Fibroblast of lung (primary cell): Measurements from ENCODE around the gene ACTG1. TPM values are rescaled to one million over a fixed set of nuclear protein-coding genes. Genes with fewer than 3 reads are reported as not detected.

Experiments used
- DNase-seq, 2 donors: peaks; one replicate each; pipeline versions ENCODE4 v3.0.0 to v3.0.0-alpha.2; 2010; ENCODE audit warnings: low read depth in 2 of 2
- H2AFZ ChIP-seq: 2 replicates; pipeline ENCODE4 v1.5.1; 2012; ENCODE audit warnings: low read length, control low read depth, inconsistent platforms
- H3K27ac ChIP-seq: 2 replicates; pipeline ENCODE4 v1.5.1; 2011; ENCODE audit warnings: low read length, control low read depth; ENCODE audit not compliant: insufficient read depth
- H3K27me3 ChIP-seq: 2 replicates; pipeline ENCODE4 v1.5.1; 2011; ENCODE audit warnings: mild to moderate bottlenecking, low read length; ENCODE audit not compliant: control insufficient read depth, insufficient read depth
- H3K36me3 ChIP-seq: 2 replicates; pipeline ENCODE4 v1.5.1; 2011; ENCODE audit warnings: low read length; ENCODE audit not compliant: control insufficient read depth, insufficient read depth
- H3K4me1 ChIP-seq: 2 replicates; pipeline ENCODE4 v1.5.1; 2011; ENCODE audit warnings: low read length; ENCODE audit not compliant: control insufficient read depth, insufficient read depth; ENCODE audit errors: extremely low read depth
- H3K4me2 ChIP-seq: 2 replicates; pipeline ENCODE4 v1.5.1; 2011; ENCODE audit warnings: low read length, control low read depth; ENCODE audit not compliant: insufficient read depth; ENCODE audit errors: extremely low read depth
- H3K4me3 ChIP-seq, 4 experiments: fragments of 200-600 bp in 1 of 4; sonication (generic) in 1 of 4; replicated peaks in 1 of 4; 2 replicates each; pipeline ENCODE4 v1.5.1; 2011 to 2016; ENCODE audit warnings: low read length in 4 of 4, low read depth in 3 of 4, mild to moderate bottlenecking in 3 of 4, control low read depth in 2 of 4, inconsistent platforms in 1 of 4, mixed read lengths in 1 of 4; ENCODE audit not compliant: insufficient read depth in 1 of 4; ENCODE audit errors: control extremely low read depth in 1 of 4
- H3K79me2 ChIP-seq: 2 replicates; pipeline ENCODE4 v1.5.1; 2012; ENCODE audit warnings: mild to moderate bottlenecking, low read length, inconsistent platforms; ENCODE audit not compliant: control insufficient read depth, insufficient read depth
- H3K9ac ChIP-seq: 2 replicates; pipeline ENCODE4 v1.5.1; 2011; ENCODE audit warnings: mild to moderate bottlenecking, low read length, control low read depth; ENCODE audit not compliant: insufficient read depth
- H3K9me3 ChIP-seq: 2 replicates; pipeline ENCODE4 v1.5.1; 2012; ENCODE audit warnings: low read depth, low read length; ENCODE audit not compliant: control insufficient read depth, insufficient read depth
- H4K20me1 ChIP-seq: 2 replicates; pipeline ENCODE4 v1.5.1; 2011; ENCODE audit warnings: low read length; ENCODE audit not compliant: control insufficient read depth, insufficient read depth; ENCODE audit errors: extremely low read depth
- EZH2 ChIP-seq: IDR thresholded peaks from 2 replicates; pipeline ENCODE4 v1.5.1; 2012; ENCODE audit warnings: low read length, control low read depth, mild to moderate bottlenecking; ENCODE audit errors: missing control alignments
- polyA plus RNA-seq, 2 donors: library from polyadenylated mRNA; depleted of rRNA in 1 of 2; stranded (reverse) in 1 of 2; unstranded in 1 of 2; fragments of >200 nt; gene quantifications; 2 replicates each; pipeline ENCODE4 v1.2.1, GENCODE V29; 2011 to 2012; ENCODE audit warnings: missing spikeins in 1 of 2
- total RNA-seq: library from RNA; depleted of rRNA; stranded (reverse); fragments of >200 nt; gene quantifications from 2 replicates; pipeline ENCODE4 v1.2.1, GENCODE V29; 2014
- TF ChIP-seq, protein P1 (sequence below), 2 donors: IDR thresholded peaks in 1 of 2; conservative IDR thresholded peaks in 1 of 2; 1 replicate in 1 of 2; 2 replicates in 1 of 2; pipeline ENCODE4 v1.5.1; 2011 to 2012; ENCODE audit warnings: low read length in 2 of 2, control low read depth in 1 of 2, inconsistent platforms in 1 of 2, low read depth in 1 of 2, mild to moderate bottlenecking in 1 of 2

Gene ACTG1
- total and polyA plus RNA-seq, 2 donors (not counting 1 experiment from before 2014, with no cell fraction given), result 5,538 to 8,446 TPM

DNA sequence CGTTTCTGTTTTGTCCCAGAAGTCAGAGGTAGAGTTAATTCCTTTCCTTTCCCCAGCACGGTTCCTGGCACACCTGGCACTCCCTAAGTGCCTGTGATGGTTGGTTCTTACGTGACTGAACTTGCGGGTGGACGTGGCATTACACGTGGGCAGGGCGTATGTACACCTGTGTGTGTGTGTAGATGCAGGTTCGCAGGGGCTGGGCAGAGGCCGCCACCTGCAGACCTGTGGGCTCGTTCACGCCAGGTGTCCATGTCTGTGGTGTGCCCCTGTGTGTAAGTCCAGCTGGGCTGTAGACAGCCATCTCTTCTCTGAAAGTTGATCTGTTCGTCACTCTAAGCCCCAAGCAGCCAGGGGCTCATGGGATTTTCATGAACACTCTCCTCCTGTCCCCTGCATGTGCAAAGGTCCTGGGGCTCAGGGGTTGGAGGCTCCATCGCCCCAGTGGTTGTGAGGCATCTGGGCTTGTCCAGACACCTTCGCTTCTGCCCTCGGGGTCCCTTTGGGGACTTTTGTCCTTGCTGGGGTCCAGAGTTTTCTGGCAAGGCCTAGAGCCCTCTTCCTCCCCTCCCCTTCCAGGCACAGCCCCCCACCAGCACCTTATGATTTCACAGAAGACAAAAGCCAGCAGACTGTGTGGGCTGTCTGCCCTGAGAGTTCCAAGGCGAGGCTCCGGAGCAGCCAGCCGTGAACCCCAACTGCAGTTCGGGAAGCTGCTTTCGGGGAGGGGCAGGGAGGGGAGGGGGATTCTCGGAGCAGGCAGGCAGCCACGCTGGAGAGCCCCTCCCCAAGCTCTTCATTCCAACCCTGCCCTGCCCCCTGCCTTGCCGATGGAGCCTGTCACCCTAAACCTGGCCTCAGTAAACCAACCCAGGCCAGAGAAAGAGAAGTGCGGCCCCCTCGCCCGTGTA is 10.1 kb upstream of the ACTG1 start:
- no peak overlapping the region for H3K4me3 ChIP-seq
- peaks cover 4% of the 10 kb centered on the region for H3K27me3 ChIP-seq
- H2AFZ ChIP-seq, result no peak overlapping the region
- peaks cover 5% of the 10 kb centered on the region for H3K79me2 ChIP-seq
- H3K9me3 ChIP-seq, result no peaks in the 10 kb centered on the region
- TF ChIP-seq, protein P1, sequence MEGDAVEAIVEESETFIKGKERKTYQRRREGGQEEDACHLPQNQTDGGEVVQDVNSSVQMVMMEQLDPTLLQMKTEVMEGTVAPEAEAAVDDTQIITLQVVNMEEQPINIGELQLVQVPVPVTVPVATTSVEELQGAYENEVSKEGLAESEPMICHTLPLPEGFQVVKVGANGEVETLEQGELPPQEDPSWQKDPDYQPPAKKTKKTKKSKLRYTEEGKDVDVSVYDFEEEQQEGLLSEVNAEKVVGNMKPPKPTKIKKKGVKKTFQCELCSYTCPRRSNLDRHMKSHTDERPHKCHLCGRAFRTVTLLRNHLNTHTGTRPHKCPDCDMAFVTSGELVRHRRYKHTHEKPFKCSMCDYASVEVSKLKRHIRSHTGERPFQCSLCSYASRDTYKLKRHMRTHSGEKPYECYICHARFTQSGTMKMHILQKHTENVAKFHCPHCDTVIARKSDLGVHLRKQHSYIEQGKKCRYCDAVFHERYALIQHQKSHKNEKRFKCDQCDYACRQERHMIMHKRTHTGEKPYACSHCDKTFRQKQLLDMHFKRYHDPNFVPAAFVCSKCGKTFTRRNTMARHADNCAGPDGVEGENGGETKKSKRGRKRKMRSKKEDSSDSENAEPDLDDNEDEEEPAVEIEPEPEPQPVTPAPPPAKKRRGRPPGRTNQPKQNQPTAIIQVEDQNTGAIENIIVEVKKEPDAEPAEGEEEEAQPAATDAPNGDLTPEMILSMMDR (conservative IDR thresholded peaks at IDR 0.05 in 1 of 2, IDR thresholded peaks at IDR 0.05 in 1 of 2; ENCODE audit: low read depth in 1 of 2, low read length in 2 of 2), result peak in 1 of 2 donors; percentile 33
- no peak for TF ChIP-seq EZH2
- H3K4me1 ChIP-seq, result peaks cover 12% of the 10 kb centered on the region
- H3K27ac ChIP-seq, result no peak overlapping the region
- no peaks in the 10 kb centered on the region for H3K36me3 ChIP-seq
- H4K20me1 ChIP-seq, result no peaks in the 10 kb centered on the region
- no peak overlapping the region for H3K9ac ChIP-seq
- no peak overlapping the region for H3K4me2 ChIP-seq
- DNase-seq, result peak in 1 of 2 donors; percentile 39

DNA sequence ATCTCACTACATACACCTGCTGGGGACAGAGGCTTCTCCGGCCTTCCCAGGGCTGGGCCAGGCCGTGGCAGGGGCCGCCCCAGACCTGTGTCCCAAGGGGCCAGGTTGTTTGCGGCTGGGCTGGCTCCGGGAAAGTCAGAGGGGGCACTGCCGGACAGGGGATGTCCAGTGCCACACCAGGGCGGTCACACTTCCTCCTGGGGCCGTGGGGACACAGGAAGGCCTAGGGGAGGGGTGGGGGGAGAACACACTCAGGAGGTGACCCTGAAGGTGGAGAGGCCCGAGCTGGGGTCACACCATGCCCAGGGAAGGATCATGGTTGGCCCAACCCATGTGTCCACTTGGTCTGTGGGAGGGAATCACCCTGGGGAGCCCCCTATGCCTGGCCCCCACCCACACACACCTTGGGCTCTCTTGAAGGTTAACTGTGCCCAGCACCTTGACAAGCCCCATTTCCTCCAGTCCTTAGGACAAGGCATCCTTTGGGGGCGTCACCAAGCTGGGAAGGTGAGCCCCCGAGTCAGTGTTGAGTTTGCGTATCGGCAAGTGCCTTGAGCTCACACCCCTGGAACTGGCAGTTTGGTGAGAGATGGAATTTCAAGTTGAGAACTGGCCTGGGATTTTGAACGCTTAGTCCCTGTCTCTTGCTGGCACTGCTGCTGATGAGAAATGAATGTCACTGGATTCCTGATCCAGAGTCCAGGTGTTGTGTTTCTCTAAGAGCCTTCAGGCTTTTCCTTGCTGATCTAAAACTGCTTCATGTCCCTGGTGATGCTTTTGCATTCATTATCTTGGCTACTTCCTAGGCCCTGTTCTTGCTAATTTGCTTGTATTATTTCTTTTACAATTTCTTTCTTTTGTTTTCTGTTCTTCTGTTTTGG is 7.7 kb upstream of the ACTG1 start:
- DNase-seq, result no peak
- Histone ChIP-seq H3K4me2 (no peak overlapping the region), H3K9me3 (no peaks in the 10 kb centered on the region), H4K20me1 (no peaks in the 10 kb centered on the region), H3K9ac (no peak overlapping the region), H3K79me2 (peaks cover 28% of the 10 kb centered on the region), H2AFZ (no peak overlapping the region), H3K4me1 (peaks cover 20% of the 10 kb centered on the region), H3K4me3 (no peak overlapping the region), H3K27ac (no peak overlapping the region), H3K27me3 (peaks cover 4% of the 10 kb centered on the region), H3K36me3 (no peaks in the 10 kb centered on the region)
- TF ChIP-seq, protein P1 (conservative IDR thresholded peaks at IDR 0.05 in 1 of 2, IDR thresholded peaks at IDR 0.05 in 1 of 2; ENCODE audit: low read depth in 1 of 2, low read length in 2 of 2), result no peak
- no peak for TF ChIP-seq EZH2
